HCEC 1CT (cell line): ENCODE results near the gene GNAS-AS1.
A peak's percentile ranks its signal among the peaks of the same experiment; 100 is the strongest.

Experiments
- DNase-seq: peaks from one replicate; pipeline ENCODE4 v3.0.0-alpha.2; 2017

Gene GNAS-AS1

GRCh38 chr20:58850693-58851174 lies at the start of gene GNAS-AS1:
GNAS-AS1 (minus strand) TSS chr20:58850902.
- peak; percentile 75 for DNase-seq

GRCh38 chr20:58900397-58900796 lies 49.7 kb upstream of the GNAS-AS1 start:
- no peak for DNase-seq

GRCh38 chr20:58899512-58899911 lies 48.8 kb upstream of the GNAS-AS1 start:
- no peak for DNase-seq

GRCh38 chr20:58898629-58899408 lies 48.1 kb upstream of the GNAS-AS1 start:
- DNase-seq, result no peak

- no peak for DNase-seq
Observed at GRCh38 chr20:58897488-58897887, 46.8 kb upstream of the GNAS-AS1 start.

GRCh38 chr20:58896820-58897219 lies 46.1 kb upstream of the GNAS-AS1 start:
- no peak for DNase-seq

GRCh38 chr20:58895448-58896180 lies 44.9 kb upstream of the GNAS-AS1 start:
- no peak for DNase-seq

- no peak for DNase-seq
Observed at GRCh38 chr20:58894652-58895447, 44.1 kb upstream of the GNAS-AS1 start.

- DNase-seq, result peak; percentile 48
Observed at GRCh38 chr20:58893355-58894120, 42.8 kb upstream of the GNAS-AS1 start.

GRCh38 chr20:58892932-58893224 lies 42.2 kb upstream of the GNAS-AS1 start:
- no peak for DNase-seq

GRCh38 chr20:58892141-58892931 lies 41.6 kb upstream of the GNAS-AS1 start:
- peak; percentile 58 for DNase-seq

GRCh38 chr20:58891718-58892140 lies 41.0 kb upstream of the GNAS-AS1 start:
- peak; percentile 47 for DNase-seq

GRCh38 chr20:58891086-58891717 lies 40.5 kb upstream of the GNAS-AS1 start:
- DNase-seq, result peak; percentile 56

GRCh38 chr20:58890518-58891085 lies 39.9 kb upstream of the GNAS-AS1 start:
- peak; percentile 70 for DNase-seq

GRCh38 chr20:58889798-58890517 lies 39.3 kb upstream of the GNAS-AS1 start:
- peak; percentile 13 for DNase-seq

GRCh38 chr20:58889334-58889760 lies 38.6 kb upstream of the GNAS-AS1 start:
- no peak for DNase-seq

GRCh38 chr20:58888521-58889333 lies 38.0 kb upstream of the GNAS-AS1 start:
- peak; percentile 78 for DNase-seq

- no peak for DNase-seq
Observed at GRCh38 chr20:58888103-58888502, 37.4 kb upstream of the GNAS-AS1 start.

GRCh38 chr20:58886546-58886945 lies 35.8 kb upstream of the GNAS-AS1 start:
- no peak for DNase-seq
